Heart left ventricle (tissue), 16 donors: Measurements from ENCODE around the gene ZNF521. TPM values are rescaled to one million over a fixed set of nuclear protein-coding genes. Genes with fewer than 3 reads are reported as not detected.

Experiments
- ATAC-seq, 4 donors: fragments of 200-7000 bp; cut with Tn5 transposase; one replicate each; pipeline ENCODE4 v1.9.1; 2020 to 2022; ENCODE audit warnings: moderate library complexity in 4 of 4, mild to moderate bottlenecking in 3 of 4, moderate number of reproducible peaks in 1 of 4
- DNase-seq, 5 donors: peaks; one replicate each; pipeline ENCODE4 v3.0.0-alpha.2; 2020
- H3K27ac ChIP-seq, 12 donors: fragments of 200-600 bp; sonication (generic) in 4 of 12; one replicate each; pipeline versions ENCODE4 v1.5.0 to v1.8.0; 2016 to 2022; ENCODE audit warnings: mild to moderate bottlenecking in 2 of 12
- H3K27me3 ChIP-seq, 9 donors: fragments of 200-600 bp; sonication (generic) in 2 of 9; one replicate each; pipeline versions ENCODE4 v1.5.1 to v1.8.0; 2016 to 2022; ENCODE audit warnings: mild to moderate bottlenecking in 3 of 9
- H3K36me3 ChIP-seq, 9 donors: fragments of 200-600 bp; sonication (generic) in 2 of 9; one replicate each; pipeline versions ENCODE4 v1.5.0 to v1.8.0; 2018 to 2022; ENCODE audit warnings: mild to moderate bottlenecking in 2 of 9
- H3K4me1 ChIP-seq, 12 donors: fragments of 200-600 bp; sonication (generic) in 4 of 12; one replicate each; pipeline versions ENCODE4 v1.5.0 to v1.8.0; 2016 to 2022; ENCODE audit warnings: mild to moderate bottlenecking in 3 of 12
- H3K4me3 ChIP-seq, 12 donors: fragments of 200-600 bp; sonication (generic) in 4 of 12; one replicate each; pipeline versions ENCODE4 v1.5.0 to v1.8.0; 2017 to 2022; ENCODE audit warnings: mild to moderate bottlenecking in 9 of 12, moderate library complexity in 4 of 12
- H3K9me3 ChIP-seq, 12 donors: fragments of 200-600 bp; sonication (generic) in 4 of 12; one replicate each; pipeline versions ENCODE4 v1.5.0 to v1.8.0; 2016 to 2022; ENCODE audit warnings: mild to moderate bottlenecking in 1 of 12
- CTCF ChIP-seq, 12 donors: fragments of 200-600 bp; sonication (generic) in 4 of 12; IDR thresholded peaks; one replicate each; pipeline versions ENCODE4 v1.5.0 to v1.8.0; 2018 to 2022; ENCODE audit warnings: antibody characterized with exemption in 12 of 12, mild to moderate bottlenecking in 5 of 12
- POLR2A ChIP-seq, 2 donors: fragments of 450-650 bp; IDR thresholded peaks; one replicate each; pipeline ENCODE4 v1.6.1; 2017; ENCODE audit warnings: antibody characterized with exemption in 2 of 2, mild to moderate bottlenecking in 2 of 2, moderate library complexity in 2 of 2
- WGBS, 4 donors: extraction: QIAGEN DNeasy Blood & Tissue Kit in 2 of 4; methylation state at CpG; one replicate each; pipeline versions ENCODE4 v1.1.5 to v1.1.7; 2013 to 2018; 5-methylcytosine and 5-hydroxymethylcytosine counted together
- intact Hi-C, 10 donors: fragments of 100-400 bp; cut with DNase I; formaldehyde crosslinking; loops; one replicate each; pipeline versions ENCODE4 v1.11.1 to v1.14.2; 2022
- polyA plus RNA-seq, 2 donors: library from polyadenylated mRNA; stranded (reverse); fragments of 200-250 nt; gene quantifications; one replicate each; pipeline ENCODE4 v1.2.3, GENCODE V29; 2013
- total RNA-seq, 9 donors: library from RNA; depleted of rRNA in 2 of 9; stranded (reverse); fragments of >200 nt in 2 of 9; fragmentation: NEBNext Ultra II Directional in 3 of 9; extraction: Animal tissue kit (Norgen Biotek cat#: 25700) in 3 of 9; gene quantifications; one replicate each; pipeline versions ENCODE4 v1.1.0 to v1.2.4, GENCODE V29; 2016 to 2023
- donor health status: ischemic (EF 13 %, LVEDD 7.1; RV severe dilation, severe dysfunction).
- donor health status: healthy with polysubstance abuse.
- donor health status: DM: no; HTN: yes; CAD: no.
- donor health status: DM: no; HTN: no; CAD: no.
- donor health status: ischemic (EF 25% LVEDD 6.9; RV normal size, moderate dysfunction).
- donor health status: ischemic (EF 25% LVEDD 5.7; RV mildly dilated, moderate dysfunction).
- donor health status: healthy.
- donor health status: DM: yes; HTN: yes; CAD: no.
- donor health status: ischemic (EF 35%, LVEDD 5.7; RV mildly dilated, moderate dysfunction).
- donor health status: nonischemic (EF 11% LVEDD 7.7; RV severe dilation, severe dysfunction).
- donor health status: DM: yes; HTN: yes; CAD: no.
- donor health status: PGD.
- donor health status: ischemic (EF 29% LVEDD 5.4; RV normal size, mild dysfunction).
- donor health status: nonischemic (EF 23%, LVEDD 6.1; RV moderate dilation, normal function).

ZNF521 gene
- total and polyA plus RNA-seq, 11 donors = 1.5 to 24.4 (median 14.9) TPM

GRCh38 chr18:25299426-25300300, 52.3 kb downstream of the ZNF521 start:
- no peak for DNase-seq
- peaks cover 3 to 29% (median 14%) of the 10 kb centered on the region in 12 donors for H3K4me1 ChIP-seq
- TF ChIP-seq POLR2A (IDR thresholded peaks at IDR 0.05) (no peak), CTCF (IDR thresholded peaks at IDR 0.05) (no peak)
- intact Hi-C loops = loop anchor here in 1 of 10 donors (5.0 kb wide), 1 partner anchor 52 kb away; no protein-coding TSS in a partner anchor
- no peak overlapping the region for H3K4me3 ChIP-seq
- H3K9me3 ChIP-seq = no peaks in the 10 kb centered on the region
- peak in 3 of 4 donors; percentile 16 to 66 (median 27) for ATAC-seq
- H3K27me3 ChIP-seq = no peaks in the 10 kb centered on the region
- H3K36me3 ChIP-seq = no peaks in the 10 kb centered on the region
- WGBS, 4 donors = 70 to 81% (median 76%) methylated on average over 8 of the region's 8 CpGs
- peak overlapping the region in 5 of 12 donors; percentile 1 to 38 (median 29) for H3K27ac ChIP-seq

- peak; percentile 47 to 94 (median 84) for ATAC-seq
- Histone ChIP-seq H3K4me3 (no peak overlapping the region), H3K36me3 (no peaks in the 10 kb centered on the region), H3K27ac (peak overlapping the region in 9 of 12 donors; percentile 1 to 40 (median 29)), H3K4me1 (peaks cover 3 to 29% (median 14%) of the 10 kb centered on the region in 12 donors), H3K9me3 (no peaks in the 10 kb centered on the region), H3K27me3 (no peaks in the 10 kb centered on the region)
- WGBS, 4 donors = 28 to 40% (median 36%) methylated on average over 4 of the region's 4 CpGs
- TF ChIP-seq CTCF (IDR thresholded peaks at IDR 0.05) (no peak), POLR2A (IDR thresholded peaks at IDR 0.05) (no peak)
- intact Hi-C loops = loop anchor here in 1 of 10 donors (5.0 kb wide), 1 partner anchor 52 kb away; no protein-coding TSS in a partner anchor
- DNase-seq = peak; percentile 44 to 75 (median 61)
Measured at GRCh38 chr18:25298853-25299274, 53.1 kb downstream of the ZNF521 start.

- DNase-seq (no peak), ATAC-seq (no peak)
- H3K27me3 ChIP-seq = no peaks in the 10 kb centered on the region
- no peaks in the 10 kb centered on the region for H3K9me3 ChIP-seq
- intact Hi-C loops = loop anchor here in 1 of 10 donors (5.0 kb wide), 1 partner anchor 48 kb away; no protein-coding TSS in a partner anchor
- no peak overlapping the region for H3K4me3 ChIP-seq
- no peak for TF ChIP-seq POLR2A (IDR thresholded peaks at IDR 0.05)
- TF ChIP-seq CTCF (IDR thresholded peaks at IDR 0.05) = no peak
- H3K27ac ChIP-seq = no peak overlapping the region
- H3K36me3 ChIP-seq = no peaks in the 10 kb centered on the region
- H3K4me1 ChIP-seq = peaks cover 3 to 22% (median 14%) of the 10 kb centered on the region in 12 donors
- WGBS, 4 donors = 90 to 93% (median 91%) methylated on average over 2 of the region's 2 CpGs
Measured at GRCh38 chr18:25295624-25296138, 56.3 kb downstream of the ZNF521 start.

GRCh38 chr18:25291150-25291549, 60.8 kb downstream of the ZNF521 start:
- TF ChIP-seq CTCF (IDR thresholded peaks at IDR 0.05) (no peak), POLR2A (IDR thresholded peaks at IDR 0.05) (no peak)
- intact Hi-C loops = no loop called here
- Histone ChIP-seq H3K27ac (no peak overlapping the region), H3K4me1 (peaks cover 0 to 22% (median 15%) of the 10 kb centered on the region in 12 donors), H3K36me3 (no peaks in the 10 kb centered on the region), H3K27me3 (no peaks in the 10 kb centered on the region), H3K9me3 (no peaks in the 10 kb centered on the region), H3K4me3 (no peak overlapping the region)
- WGBS, 4 donors = 94 to 97% (median 96%) methylated on average over 3 of the region's 3 CpGs
- ATAC-seq (no peak), DNase-seq (no peak)
